ENCODE data around the gene KRTAP12-3. TPM values are rescaled to one million over a fixed set of nuclear protein-coding genes. Genes with fewer than 3 reads are reported as not detected.

The KRTAP12-3 gene
- total RNA-seq, 1 donor, result not detected

- no peak for TF ChIP-seq CTCF (IDR thresholded peaks at IDR 0.05; ENCODE audit: insufficient read depth, low read depth, low read length)
- no peak overlapping the region for H3K4me3 ChIP-seq (ENCODE audit: low read depth, low read length)
- no peak for DNase-seq (ENCODE audit: low read depth)
These were observed 44.2 kb upstream of the KRTAP12-3 start for GRCh38 chr21:44613386-44614155.

GRCh38 chr21:44614161-44614631 lies 43.5 kb upstream of the KRTAP12-3 start:
- DNase-seq (ENCODE audit: low read depth), result no peak

GRCh38 chr21:44614961-44615391 lies 42.8 kb upstream of the KRTAP12-3 start:
- TF ChIP-seq CTCF (IDR thresholded peaks at IDR 0.05; ENCODE audit: insufficient read depth, low read depth, low read length), result no peak
- H3K4me3 ChIP-seq (ENCODE audit: low read depth, low read length), result no peak overlapping the region

More at GRCh38 chr21:44614161-44614631, 43.5 kb upstream of the KRTAP12-3 start:
- no peak overlapping the region for H3K4me3 ChIP-seq (ENCODE audit: low read depth, low read length)
- no peak for TF ChIP-seq CTCF (IDR thresholded peaks at IDR 0.05; ENCODE audit: insufficient read depth, low read depth, low read length)

GRCh38 chr21:44615466-44615865 lies 42.3 kb upstream of the KRTAP12-3 start:
- DNase-seq (ENCODE audit: low read depth), result no peak
- no peak for TF ChIP-seq CTCF (IDR thresholded peaks at IDR 0.05; ENCODE audit: insufficient read depth, low read depth, low read length)
- H3K4me3 ChIP-seq (ENCODE audit: low read depth, low read length), result no peak overlapping the region

More at GRCh38 chr21:44614961-44615391, 42.8 kb upstream of the KRTAP12-3 start:
- no peak for DNase-seq (ENCODE audit: low read depth)

GRCh38 chr21:44615911-44616590 lies 41.7 kb upstream of the KRTAP12-3 start:
- DNase-seq (ENCODE audit: low read depth), result no peak
- TF ChIP-seq CTCF (IDR thresholded peaks at IDR 0.05; ENCODE audit: insufficient read depth, low read depth, low read length), result no peak
- no peak overlapping the region for H3K4me3 ChIP-seq (ENCODE audit: low read depth, low read length)

- H3K4me3 ChIP-seq (ENCODE audit: low read depth, low read length), result no peak overlapping the region
- no peak for TF ChIP-seq CTCF (IDR thresholded peaks at IDR 0.05; ENCODE audit: insufficient read depth, low read depth, low read length)
- DNase-seq (ENCODE audit: low read depth), result no peak
These were observed 41.2 kb upstream of the KRTAP12-3 start for GRCh38 chr21:44616591-44616926.

Measured in fibroblast of villous mesenchyme (primary cell).